HG02798 (cell line): ENCODE results near the gene FAXC.

Experiments used
- ATAC-seq: cut with Tn5 transposase; IDR thresholded peaks from one replicate; pipeline ENCODE4 v1.9.1; 2021; ENCODE audit warnings: mild to moderate bottlenecking; ENCODE audit not compliant: unreplicated experiment, poor library complexity

The FAXC gene

DNA sequence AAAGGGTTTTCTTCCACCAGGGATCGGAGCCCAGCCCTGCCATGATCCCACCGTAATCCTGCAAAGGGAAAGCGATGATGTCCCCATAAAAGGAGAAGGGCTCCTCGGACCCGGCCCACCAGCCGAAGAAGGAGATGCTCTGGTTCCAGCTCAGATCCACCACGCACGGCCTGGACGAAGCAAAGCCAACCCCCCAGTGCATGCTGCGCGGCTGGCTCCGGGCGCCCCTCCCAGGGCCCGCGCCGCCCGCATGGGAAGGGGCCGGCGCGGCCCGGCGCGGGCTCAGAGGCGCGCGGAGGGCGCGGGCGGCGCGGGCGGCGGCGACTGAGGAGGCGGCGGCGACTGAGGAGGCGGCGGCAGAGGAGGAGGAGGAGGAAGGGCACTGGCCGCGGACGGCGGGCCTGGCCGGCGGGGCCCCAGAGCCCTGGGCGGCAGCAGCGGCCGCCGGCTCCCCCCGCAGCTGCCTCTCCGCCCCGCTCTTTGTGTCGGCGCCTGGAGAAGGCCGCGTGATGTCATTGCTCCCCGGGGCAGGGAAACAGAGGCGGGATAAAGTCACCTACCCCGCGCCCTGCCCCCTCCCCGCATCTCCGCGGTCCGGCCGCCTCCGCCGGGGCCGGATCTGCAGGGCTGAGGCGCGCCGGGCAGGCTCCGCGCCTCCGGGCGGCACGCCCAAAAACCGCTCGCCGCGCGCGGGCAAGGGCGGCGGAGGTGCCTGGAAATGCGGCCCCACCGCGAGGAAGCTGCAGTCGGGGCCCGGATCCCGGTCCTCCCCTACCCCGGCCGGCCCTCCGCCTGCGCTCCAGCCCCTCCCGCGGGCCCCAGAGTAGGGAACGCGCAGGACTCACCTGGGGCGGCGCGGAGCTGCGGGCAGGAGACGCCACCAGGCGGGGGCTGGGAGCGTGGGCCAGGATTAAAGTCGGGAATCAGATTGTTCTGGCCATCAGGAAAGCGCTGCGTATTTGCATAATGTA is at the start of gene FAXC:
TSS of gene FAXC (minus strand) at position 504 of the 971 bp plus-strand sequence. CDS start at position 202, 302 bp downstream.
- ATAC-seq = peak; percentile 54

DNA sequence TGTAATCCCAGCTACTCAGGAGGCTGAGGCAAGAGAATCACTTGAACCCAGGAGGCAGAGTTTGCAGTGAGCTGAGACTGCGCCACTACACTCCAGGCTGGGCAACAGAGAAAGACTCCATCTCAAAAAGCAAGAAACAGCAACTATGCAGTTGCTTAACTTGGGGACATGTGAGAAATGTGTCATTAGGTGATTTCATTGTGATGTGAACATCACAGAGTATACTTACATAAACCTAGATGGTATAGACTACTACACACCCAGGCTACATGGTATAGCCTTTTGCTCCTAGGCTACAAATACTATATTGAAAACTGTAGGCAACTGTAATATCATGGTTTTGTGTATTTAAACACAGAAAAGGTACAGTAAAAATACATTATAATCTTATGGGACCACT is 47.8 kb upstream of the FAXC start:
- no peak for ATAC-seq

- peak; percentile 83 for ATAC-seq
These were observed 44.4 kb upstream of the FAXC start, which contains the start of gene COQ3 for GRCh38 chr6:99393698-99394531. COQ3 (minus strand) TSS chr6:99394195; CDS start chr6:99394179, 16 bp downstream.

DNA sequence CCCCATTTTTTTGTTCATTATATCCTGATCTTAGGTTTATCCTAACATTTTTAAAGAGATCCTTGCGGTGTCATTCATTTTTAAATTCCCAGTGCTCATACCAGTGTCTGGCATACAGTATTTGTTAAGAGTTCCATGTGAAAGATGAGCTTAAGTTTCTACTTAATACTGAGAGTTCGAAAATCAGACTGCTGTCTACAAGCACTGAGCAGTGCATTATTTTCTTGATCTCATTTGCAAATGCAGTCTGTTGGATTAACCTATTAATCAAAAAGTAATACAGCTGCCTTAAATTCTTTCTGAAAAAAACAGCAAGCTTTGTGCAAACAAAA is 43.9 kb upstream of the FAXC start:
- ATAC-seq = peak; percentile 23

DNA sequence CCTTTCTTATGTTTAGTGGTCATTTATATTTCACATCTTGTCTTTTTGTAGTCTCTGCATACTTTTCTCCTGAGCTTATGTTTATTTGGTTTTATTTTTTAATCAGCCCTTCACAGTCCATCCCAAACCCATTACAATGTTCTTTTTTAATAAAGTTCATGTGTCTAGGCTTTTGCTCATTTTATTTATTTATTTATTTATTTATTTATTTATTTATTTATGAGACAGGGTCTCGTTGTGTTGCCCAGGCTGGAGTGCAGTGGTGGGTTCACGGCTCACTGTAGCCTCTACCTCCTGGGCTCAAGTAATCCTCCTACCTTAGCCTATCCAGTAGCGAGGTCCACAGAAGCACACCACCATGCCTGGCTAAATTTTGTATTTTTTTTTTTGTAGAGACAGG is 41.4 kb upstream of the FAXC start:
- no peak for ATAC-seq

GRCh38 chr6:99384507-99384906 is 35.0 kb upstream of the FAXC start:
- no peak for ATAC-seq

GRCh38 chr6:99378636-99379035 is 29.2 kb upstream of the FAXC start:
- ATAC-seq = no peak

DNA sequence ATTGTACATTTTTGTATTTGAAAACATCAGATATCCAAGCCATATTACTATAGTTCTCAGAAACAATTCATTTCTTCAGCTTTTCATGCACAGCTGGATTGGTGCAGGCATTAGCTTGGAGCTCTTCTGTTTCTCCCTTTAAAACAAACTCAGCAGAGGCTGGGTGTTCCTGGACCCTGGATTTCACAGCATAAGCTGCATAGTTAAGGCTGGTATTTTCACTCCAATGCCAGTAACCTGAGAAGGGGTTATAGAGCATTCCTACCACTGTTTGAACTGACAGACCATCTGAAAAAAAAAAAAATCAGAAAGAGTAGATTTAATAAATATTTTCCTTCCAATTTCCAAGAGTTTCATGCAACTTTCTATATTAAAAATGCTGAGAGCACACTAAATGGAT is 20.1 kb upstream of the FAXC start:
- no peak for ATAC-seq

- ATAC-seq = no peak
These were observed 17.4 kb upstream of the FAXC start for GRCh38 chr6:99366852-99367251.

GRCh38 chr6:99364026-99364425 is 14.6 kb upstream of the FAXC start:
- peak; percentile 88 for ATAC-seq

- no peak for ATAC-seq
These were observed 13.3 kb upstream of the FAXC start for GRCh38 chr6:99362678-99363268.

GRCh38 chr6:99359800-99360199 is 10.3 kb upstream of the FAXC start:
- ATAC-seq = no peak

DNA sequence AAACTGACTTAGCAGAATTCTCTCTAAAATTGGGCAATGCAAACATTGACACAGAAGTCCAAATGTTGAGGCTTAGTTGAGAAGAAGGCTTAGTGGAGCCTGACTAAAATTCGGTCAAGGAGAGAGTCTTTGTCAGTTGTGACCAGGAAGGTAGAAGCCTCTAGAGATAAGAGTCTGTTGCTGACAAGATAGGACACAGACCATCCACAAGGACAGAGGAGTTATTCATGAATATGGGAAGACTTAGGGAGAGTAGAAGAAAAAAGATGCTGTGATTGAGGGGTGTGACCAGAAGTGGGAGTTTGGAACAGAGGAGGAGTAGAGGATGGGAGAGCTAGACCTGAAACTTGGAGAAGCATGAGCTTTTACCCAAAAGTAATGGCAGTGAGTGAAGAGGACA is 7.2 kb upstream of the FAXC start:
- no peak for ATAC-seq

GRCh38 chr6:99354983-99355382 is 5.5 kb upstream of the FAXC start:
- no peak for ATAC-seq

- ATAC-seq = no peak
These were observed 3.7 kb upstream of the FAXC start for GRCh38 chr6:99353126-99353525.

GRCh38 chr6:99350573-99350972 is 1.1 kb upstream of the FAXC start:
- ATAC-seq = no peak

DNA sequence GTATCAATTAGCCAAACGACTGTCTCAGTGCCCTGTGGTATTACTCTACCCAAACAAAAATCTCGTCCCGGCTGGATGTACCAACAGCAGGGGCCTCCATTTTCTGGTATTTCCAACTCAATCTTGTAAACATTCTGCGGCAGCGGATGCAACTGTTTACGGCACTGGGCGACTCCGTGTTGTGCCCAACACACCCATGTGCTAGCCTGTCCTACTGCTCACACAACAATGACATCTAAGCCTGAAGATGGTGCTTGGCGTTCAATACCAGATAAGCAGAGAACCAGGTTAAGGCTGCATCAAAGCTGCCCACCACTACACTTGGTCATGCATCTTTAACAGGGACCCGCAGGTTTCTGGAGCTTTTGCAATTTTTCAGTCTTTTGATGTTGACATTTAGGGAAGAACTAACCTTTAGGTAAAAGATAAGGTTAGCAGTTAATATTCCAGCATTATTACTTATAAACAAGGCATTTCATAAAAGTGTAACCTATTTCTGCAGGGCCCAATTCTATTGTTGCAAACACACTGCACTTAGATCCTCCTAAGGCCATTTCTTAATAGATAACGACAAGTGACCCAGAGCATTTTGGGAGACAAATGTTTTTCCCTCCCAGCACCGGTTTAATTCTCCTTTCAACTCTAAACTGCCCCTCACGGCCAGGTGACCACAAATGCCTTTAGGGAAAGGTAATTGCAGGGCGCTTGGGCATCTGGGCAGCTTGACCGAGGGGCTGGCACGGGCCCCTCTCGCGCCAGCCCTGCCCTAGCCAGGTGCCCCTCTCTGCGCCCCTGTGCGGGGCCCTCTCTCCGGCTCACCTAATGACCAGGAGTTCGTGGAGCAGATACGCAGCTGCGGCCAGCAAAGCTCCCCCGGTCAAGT is 945 bp downstream of the FAXC start:
- ATAC-seq = no peak

- no peak for ATAC-seq
These were observed 1.7 kb downstream of the FAXC start for GRCh38 chr6:99347804-99348203.

GRCh38 chr6:99346595-99346994 is 2.9 kb downstream of the FAXC start:
- ATAC-seq = no peak

GRCh38 chr6:99345164-99345563 is 4.3 kb downstream of the FAXC start:
- no peak for ATAC-seq
